GM23338 (cell line): ENCODE measurements around the gene CRYGB. TPM values are rescaled to one million over a fixed set of nuclear protein-coding genes. Genes with fewer than 3 reads are reported as not detected.

Experiments used
- ATAC-seq: fragments of 200-7000 bp; cut with Tn5 transposase; 3 replicates; pipeline ENCODE4 v1.9.1; 2020
- DNase-seq: peaks from one replicate; pipeline ENCODE4 v3.0.0-alpha.2; 2015; ENCODE audit warnings: low spot score
- H2AFZ ChIP-seq: fragments of 200-600 bp; sonication (generic); 2 replicates; pipeline ENCODE4 v1.8.0; 2016; ENCODE audit warnings: antibody characterized with exemption, mild to moderate bottlenecking, moderate library complexity
- H3F3A ChIP-seq: fragments of 200-600 bp; sonication (generic); replicated peaks from 2 replicates; pipeline ENCODE4 v1.8.0; 2017; ENCODE audit warnings: antibody characterized with exemption, mixed run types, low read depth
- H3K27ac ChIP-seq: fragments of 200-600 bp; sonication (generic); 2 replicates; pipeline ENCODE4 v1.6.1; 2016; ENCODE audit warnings: low read depth
- H3K27me3 ChIP-seq: fragments of 200-600 bp; sonication (generic); 2 replicates; pipeline ENCODE4 v1.8.0; 2016; ENCODE audit warnings: mild to moderate bottlenecking, mixed run types, moderate library complexity; ENCODE audit not compliant: insufficient read depth
- H3K36me3 ChIP-seq: fragments of 200-600 bp; sonication (generic); 2 replicates; pipeline ENCODE4 v1.8.0; 2016; ENCODE audit warnings: mild to moderate bottlenecking; ENCODE audit not compliant: insufficient read depth
- H3K4me1 ChIP-seq: fragments of 200-600 bp; sonication (generic); 2 replicates; pipeline ENCODE4 v1.8.0; 2016; ENCODE audit warnings: mild to moderate bottlenecking, moderate library complexity; ENCODE audit not compliant: insufficient read depth
- H3K4me2 ChIP-seq: fragments of 200-600 bp; sonication (generic); 2 replicates; pipeline ENCODE4 v1.7.1; 2017; ENCODE audit warnings: mixed run types
- H3K4me3 ChIP-seq: fragments of 200-600 bp; sonication (generic); 2 replicates; pipeline ENCODE4 v1.6.1; 2016; ENCODE audit warnings: mixed run types
- H3K79me2 ChIP-seq: fragments of 200-600 bp; sonication (generic); replicated peaks from 2 replicates; pipeline ENCODE4 v1.8.0; 2017; ENCODE audit warnings: mild to moderate bottlenecking; ENCODE audit not compliant: insufficient read depth
- H3K9me2 ChIP-seq: fragments of 200-600 bp; sonication (generic); 2 replicates; pipeline ENCODE4 v1.8.0; 2017; ENCODE audit not compliant: insufficient read depth
- H4K20me1 ChIP-seq: fragments of 200-600 bp; sonication (generic); replicated peaks from 2 replicates; pipeline ENCODE4 v1.8.0; 2017; ENCODE audit warnings: mild to moderate bottlenecking; ENCODE audit not compliant: insufficient read depth
- H3K27ac Mint-ChIP-seq: 2 replicates; pipeline ENCODE4 v1.8.0; 2020; ENCODE audit warnings: inconsistent platforms, mild to moderate bottlenecking, moderate library complexity, mixed read lengths
- H3K27me3 Mint-ChIP-seq: 3 replicates; pipeline ENCODE4 v1.8.0; 2022; ENCODE audit warnings: low read depth, mild to moderate bottlenecking, moderate library complexity, mixed read lengths, inconsistent platforms; ENCODE audit not compliant: insufficient read depth, poor library complexity
- H3K36me3 Mint-ChIP-seq: 3 replicates; pipeline ENCODE4 v1.8.0; 2021; ENCODE audit warnings: low read depth, mild to moderate bottlenecking, inconsistent platforms, moderate library complexity, mixed read lengths
- H3K4me1 Mint-ChIP-seq: 3 replicates; pipeline ENCODE4 v1.8.0; 2020; ENCODE audit warnings: mild to moderate bottlenecking, inconsistent platforms, mixed read lengths
- H3K4me3 Mint-ChIP-seq: 3 replicates; pipeline ENCODE4 v1.8.0; 2021; ENCODE audit warnings: moderate library complexity, mild to moderate bottlenecking, inconsistent platforms, mixed read lengths
- H3K9me3 Mint-ChIP-seq: 3 replicates; pipeline ENCODE4 v1.8.0; 2020; ENCODE audit warnings: moderate library complexity, mild to moderate bottlenecking, inconsistent platforms, mixed read lengths
- CREB1 ChIP-seq: fragments of 250-450 bp; sonication (Bioruptor Pico); IDR thresholded peaks from 2 replicates; pipeline ENCODE4 v1.5.0; 2020; ENCODE audit warnings: low read depth, mild to moderate bottlenecking, moderate library complexity
- CTCF ChIP-seq, 2 experiments: fragments of 200-600 bp in 1 of 2; sonication (generic) in 1 of 2; conservative IDR thresholded peaks; 2 replicates each; pipeline versions ENCODE4 v1.5.1 to v1.6.1; 2016 to 2017; ENCODE audit warnings: antibody characterized with exemption in 2 of 2, low read depth in 2 of 2, mild to moderate bottlenecking in 2 of 2, moderate library complexity in 1 of 2
- ETS1 ChIP-seq: IDR thresholded peaks from 2 replicates; pipeline ENCODE4 v1.6.1; 2016; ENCODE audit warnings: antibody characterized with exemption
- JUNB ChIP-seq: IDR thresholded peaks from one replicate; pipeline ENCODE4 v1.6.1; 2016; ENCODE audit warnings: antibody characterized with exemption; ENCODE audit not compliant: unreplicated experiment
- NANOG ChIP-seq: IDR thresholded peaks from 2 replicates; pipeline ENCODE4 v1.6.1; 2016; ENCODE audit warnings: antibody characterized with exemption, borderline replicate concordance
- REST ChIP-seq: IDR thresholded peaks from one replicate; pipeline ENCODE4 v1.6.1; 2018; ENCODE audit warnings: antibody characterized with exemption; ENCODE audit not compliant: unreplicated experiment
- STAT1 ChIP-seq: IDR thresholded peaks from one replicate; pipeline ENCODE4 v1.6.1; 2016; ENCODE audit warnings: antibody characterized with exemption; ENCODE audit not compliant: unreplicated experiment
- ZNF331 ChIP-seq: fragments of 250-450 bp; sonication (Bioruptor Pico); IDR thresholded peaks from 2 replicates; pipeline ENCODE4 v1.5.0; 2020; ENCODE audit warnings: low read depth, mild to moderate bottlenecking, moderate library complexity
- ZNF462 ChIP-seq: fragments of 250-450 bp; sonication (Bioruptor Pico); IDR thresholded peaks from 2 replicates; pipeline ENCODE4 v1.5.0; 2020; ENCODE audit warnings: mild to moderate bottlenecking, moderate library complexity
- polyA plus RNA-seq: library from polyadenylated mRNA; unstranded; fragments of >200 nt; fragmentation: Nextera tagmentation; extraction: Ambion mirVana; gene quantifications from 2 replicates; pipeline ENCODE4 v1.2.1, GENCODE V29; 2016
- total RNA-seq: library from RNA; depleted of rRNA; stranded (reverse); fragments of >200 nt; shearing (Covaris generic); gene quantifications from 2 replicates; pipeline ENCODE4 v1.2.3, GENCODE V29; 2014

The CRYGB gene
- total and polyA plus RNA-seq, 2 experiments from 2014 or later, result 0.92 to 1.9 TPM

- Histone ChIP-seq H3F3A (no peaks in the 10 kb centered on the region), H3K79me2 (no peaks in the 10 kb centered on the region), H2AFZ (no peak overlapping the region), H3K4me3 (no peak overlapping the region), H3K27ac (no peak overlapping the region), H3K9me2 (peaks cover 7% of the 10 kb centered on the region; the same call in 1 of the 2 replicates), H4K20me1 (no peaks in the 10 kb centered on the region), H3K4me1 (peaks cover 20% of the 10 kb centered on the region), H3K4me2 (no peak overlapping the region; the same call in 1 of the 2 replicates), H3K27me3 (no peaks in the 10 kb centered on the region), H3K36me3 (peaks cover 7% of the 10 kb centered on the region)
- H3K9me3 Mint-ChIP-seq, result peaks cover 14% of the 10 kb centered on the region
- DNase-seq, result peak; percentile 64
- no peak overlapping the region for H3K27ac Mint-ChIP-seq
- ATAC-seq, result no peak; the same call in 2 of the 3 replicates
- peaks cover 5% of the 10 kb centered on the region for H3K27me3 Mint-ChIP-seq
- TF ChIP-seq NANOG (no peak), ZNF331 (CRISPR knock-in tag) (no peak), ZNF462 (no peak), CTCF (conservative IDR thresholded peaks at IDR 0.05; ENCODE audit: low read depth in 2 of 2) (peak; percentile 62 to 72), REST (no peak), CREB1 (CRISPR knock-in tag) (no peak), JUNB (no peak), ETS1 (no peak), STAT1 (no peak)
- no peak overlapping the region for H3K4me3 Mint-ChIP-seq
- peaks cover 13% of the 10 kb centered on the region for H3K4me1 Mint-ChIP-seq
- H3K36me3 Mint-ChIP-seq, result peaks cover 10% of the 10 kb centered on the region
Observed at GRCh38 chr2:208148803-208149202, 2.8 kb upstream of the CRYGB start.
